ENCODE results near the gene SFTPA1.
"Not testable (repeated sequence)": the region's sequence is repeated elsewhere in the genome, so short reads cannot be mapped to it uniquely, and the experiment has no call there.

The SFTPA1 gene

DNA sequence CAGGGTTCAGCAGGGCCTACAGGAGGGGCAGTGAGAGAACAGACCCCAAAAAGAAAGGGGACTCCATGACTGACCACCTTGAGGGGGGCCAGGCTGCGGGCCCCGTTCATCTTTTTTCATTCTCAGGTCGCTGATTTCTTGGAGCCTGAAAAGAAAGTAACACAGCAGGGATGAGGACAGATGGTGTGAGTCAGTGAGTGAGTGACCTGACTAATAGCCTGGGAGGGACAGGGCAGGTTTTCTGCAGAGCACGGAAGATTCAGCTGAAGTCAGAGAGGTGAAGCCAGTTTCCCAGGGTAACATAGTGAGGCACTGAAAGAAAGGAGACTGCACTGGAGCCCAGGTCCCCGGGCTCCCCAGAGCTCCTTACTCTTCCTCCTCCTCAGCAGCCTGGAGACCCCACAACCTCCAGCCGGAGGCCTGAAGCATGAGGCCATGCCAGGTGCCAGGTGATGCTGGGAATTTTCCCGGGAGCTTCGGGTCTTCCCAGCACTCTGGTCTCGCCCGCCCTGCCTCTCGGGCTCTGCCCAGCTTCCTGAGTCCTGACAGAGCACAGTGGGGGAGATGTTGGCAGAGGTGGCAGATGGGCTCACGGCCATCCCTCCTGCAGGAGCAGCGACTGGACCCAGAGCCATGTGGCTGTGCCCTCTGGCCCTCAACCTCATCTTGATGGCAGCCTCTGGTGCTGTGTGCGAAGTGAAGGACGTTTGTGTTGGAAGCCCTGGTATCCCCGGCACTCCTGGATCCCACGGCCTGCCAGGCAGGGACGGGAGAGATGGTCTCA is 646 bp downstream of the SFTPA1 start:
- DNase-seq (ENCODE audit: low read depth), result not testable (repeated sequence)

DNA sequence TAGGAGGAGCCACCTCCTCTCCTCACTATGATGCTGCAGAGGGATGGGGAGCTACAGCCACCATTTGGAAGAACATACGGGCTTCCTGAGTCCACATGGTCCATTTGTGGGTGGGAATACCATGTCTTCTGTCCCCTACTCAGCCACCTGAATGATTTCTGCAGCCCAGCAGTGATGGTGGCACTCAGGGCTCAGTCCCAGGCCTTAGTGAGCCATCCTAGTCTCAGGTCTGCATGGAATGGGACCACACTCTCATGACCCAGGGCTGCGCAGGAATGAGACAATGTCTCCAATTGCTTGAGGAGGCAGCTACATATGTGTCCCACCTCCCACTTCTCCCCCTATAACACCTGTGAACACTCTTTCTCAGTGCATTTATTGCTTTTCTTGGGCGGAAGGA is 4.8 kb downstream of the SFTPA1 start:
- no peak for DNase-seq (ENCODE audit: low read depth)

DNA sequence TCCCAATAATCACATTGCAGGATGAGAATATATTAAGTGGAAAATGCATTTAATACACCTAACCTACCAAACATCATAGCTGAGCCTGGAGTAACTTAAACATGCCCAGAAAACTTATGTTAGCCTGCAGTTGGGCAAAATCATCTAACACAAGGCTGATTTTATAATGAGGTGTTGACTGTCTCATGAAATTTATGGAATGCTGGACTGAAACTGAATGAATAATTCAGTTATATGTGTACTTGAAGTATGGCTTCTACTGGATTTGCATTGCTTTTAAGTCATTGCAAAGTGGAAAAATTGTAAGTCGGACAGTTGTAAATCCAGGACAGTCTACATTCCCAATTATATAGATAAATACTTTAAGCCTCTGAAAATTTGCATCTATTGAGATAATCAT is 5.4 kb downstream of the SFTPA1 start:
- DNase-seq (ENCODE audit: low read depth), result no peak

DNA sequence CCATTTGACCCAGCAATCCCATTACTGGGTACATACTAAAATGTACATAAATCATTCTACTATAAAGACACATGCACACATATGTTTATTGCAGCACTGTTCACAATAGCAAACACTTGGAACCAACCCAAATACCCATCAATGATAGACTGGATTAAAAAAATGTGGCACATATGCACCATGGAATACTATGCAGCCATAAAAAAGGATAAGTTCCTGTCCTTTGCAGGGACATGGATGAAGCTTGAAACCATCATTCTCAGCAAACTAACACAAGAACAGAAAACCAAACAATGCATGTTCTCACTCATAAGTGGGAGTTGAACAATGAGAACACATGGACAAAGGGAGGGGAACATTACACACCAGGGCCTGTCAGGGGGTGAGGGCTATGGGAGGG is 12.9 kb downstream of the SFTPA1 start:
- DNase-seq (ENCODE audit: low read depth), result not testable (repeated sequence)

DNA sequence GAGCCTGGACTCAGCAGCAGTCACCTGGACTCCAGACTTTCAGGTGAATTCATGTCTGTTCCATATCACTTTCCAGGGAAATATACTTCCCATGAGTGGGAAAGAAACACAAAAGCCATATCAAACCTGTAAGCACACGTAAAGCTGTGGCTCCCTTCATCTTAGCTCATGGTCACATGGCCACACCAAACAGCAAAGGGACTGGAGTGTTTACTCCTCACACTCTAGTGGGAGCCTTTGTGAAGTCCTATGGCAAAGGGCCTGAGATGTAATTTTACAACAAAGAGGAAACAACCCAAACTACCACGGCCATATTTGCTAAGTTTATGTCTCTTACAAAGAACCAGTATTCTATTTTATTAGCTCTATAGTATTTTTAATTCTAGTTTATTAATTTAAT is 16.3 kb downstream of the SFTPA1 start:
- no peak for DNase-seq (ENCODE audit: low read depth)

DNA sequence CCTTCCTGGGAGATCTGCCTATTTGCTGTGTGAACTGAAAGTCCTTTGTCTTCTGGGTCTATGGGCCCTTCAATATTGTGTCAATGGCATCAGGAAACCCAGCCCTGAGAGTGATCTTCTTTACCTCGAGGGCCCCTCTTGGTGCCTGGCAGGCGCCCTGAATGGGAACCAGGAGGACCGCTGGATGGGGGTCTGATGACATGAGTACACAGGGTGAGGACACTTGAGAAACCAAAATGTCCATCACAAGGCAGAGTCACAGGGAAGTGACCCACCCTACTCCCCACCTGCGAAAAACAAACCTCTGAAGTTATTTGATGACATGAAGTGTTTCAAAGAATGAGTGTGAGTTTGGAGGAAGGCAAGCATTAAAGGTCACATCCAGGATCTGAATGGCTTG is 17.3 kb downstream of the SFTPA1 start:
- DNase-seq (ENCODE audit: low read depth), result no peak

DNA sequence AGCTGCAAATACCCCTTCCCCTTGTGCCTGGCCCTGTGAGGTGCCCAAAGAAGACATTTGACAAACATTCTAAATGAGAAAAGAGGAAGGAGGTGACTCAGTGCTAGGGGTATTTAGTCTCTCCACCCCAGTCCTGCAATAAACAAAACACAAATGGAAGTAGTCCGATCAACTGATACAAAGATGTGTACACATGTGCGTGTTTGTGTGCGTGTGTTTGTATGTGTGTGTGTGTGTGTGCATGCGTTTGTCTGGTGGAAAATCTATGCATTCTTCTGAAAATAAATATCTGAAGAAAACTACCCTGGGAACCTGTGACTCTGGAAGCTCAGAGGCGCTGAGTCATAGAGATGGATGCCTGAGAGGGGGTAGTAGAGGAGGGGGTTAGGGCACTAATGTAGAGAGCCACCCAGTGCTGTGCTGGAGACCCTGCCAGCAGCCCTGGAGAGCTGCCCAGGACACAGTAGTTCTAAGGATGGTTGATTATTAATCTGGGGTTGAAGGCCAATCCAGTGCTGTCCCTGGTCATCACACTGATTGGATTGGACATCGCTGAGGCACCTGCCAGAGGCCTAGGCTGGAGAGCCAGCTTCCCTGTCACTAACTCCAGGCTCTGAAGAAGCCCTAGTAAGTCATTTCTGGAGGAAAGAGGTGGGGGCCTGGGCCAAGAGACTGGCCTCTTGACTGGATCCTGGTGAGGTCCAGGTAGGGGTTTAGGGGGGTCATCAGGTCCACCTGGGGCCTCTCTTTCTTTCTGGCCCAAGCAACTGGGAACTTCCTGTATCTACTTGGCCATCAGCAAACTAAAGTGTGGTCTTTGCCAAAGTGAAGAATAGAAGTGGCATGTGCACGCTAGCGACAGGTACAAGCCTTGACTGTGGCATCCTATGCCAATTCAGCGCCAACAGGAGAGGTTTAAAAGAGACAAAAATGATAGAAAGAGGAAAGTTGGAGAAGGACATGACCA is 18.5 kb downstream of the SFTPA1 start:
- DNase-seq (ENCODE audit: low read depth), result no peak

DNA sequence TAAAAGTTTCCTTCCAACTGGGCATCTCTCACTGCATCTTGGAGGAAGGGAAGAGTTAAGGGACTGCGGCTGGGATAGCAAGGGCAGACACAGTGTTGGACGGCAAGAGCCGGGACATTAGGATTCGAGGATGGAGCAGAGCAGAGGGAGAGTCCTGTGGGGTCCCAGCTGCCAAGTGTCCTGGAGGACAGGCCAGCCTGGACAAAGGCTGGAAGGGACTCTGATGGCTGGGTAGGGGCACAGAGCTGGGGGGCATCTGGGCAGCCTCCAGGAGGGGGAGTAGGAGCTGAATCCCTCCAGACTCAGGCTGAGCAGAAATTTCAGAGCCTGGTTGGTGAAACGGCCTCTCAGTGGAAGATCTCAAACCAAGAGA is 19.2 kb downstream of the SFTPA1 start:
- no peak for DNase-seq (ENCODE audit: low read depth)

DNA sequence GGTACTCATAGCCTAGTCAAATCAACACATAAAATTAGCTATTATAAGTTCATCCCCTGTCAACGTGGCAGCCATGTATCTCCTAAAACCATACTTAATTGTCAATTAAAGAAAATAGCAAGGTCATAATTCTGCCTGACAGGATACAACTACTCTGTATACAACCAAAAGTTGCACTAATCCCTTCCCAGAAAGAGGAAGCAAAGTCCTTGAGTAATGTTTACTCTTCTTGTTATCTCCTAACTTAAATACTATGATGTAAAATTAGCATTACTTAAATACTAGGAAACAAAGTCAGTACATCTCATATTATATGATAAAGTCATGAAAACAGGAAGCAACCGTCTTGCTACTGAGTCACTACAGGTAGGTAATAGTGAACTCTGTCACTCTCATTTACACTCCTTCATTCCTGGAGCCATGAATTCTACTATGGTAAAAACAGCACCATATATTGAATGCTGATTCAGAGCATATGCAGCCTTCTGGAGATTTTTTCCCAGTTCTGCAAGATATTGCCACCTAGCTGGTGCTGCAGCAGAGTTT is 26.0 kb downstream of the SFTPA1 start:
- not testable (repeated sequence) for DNase-seq (ENCODE audit: low read depth)

DNA sequence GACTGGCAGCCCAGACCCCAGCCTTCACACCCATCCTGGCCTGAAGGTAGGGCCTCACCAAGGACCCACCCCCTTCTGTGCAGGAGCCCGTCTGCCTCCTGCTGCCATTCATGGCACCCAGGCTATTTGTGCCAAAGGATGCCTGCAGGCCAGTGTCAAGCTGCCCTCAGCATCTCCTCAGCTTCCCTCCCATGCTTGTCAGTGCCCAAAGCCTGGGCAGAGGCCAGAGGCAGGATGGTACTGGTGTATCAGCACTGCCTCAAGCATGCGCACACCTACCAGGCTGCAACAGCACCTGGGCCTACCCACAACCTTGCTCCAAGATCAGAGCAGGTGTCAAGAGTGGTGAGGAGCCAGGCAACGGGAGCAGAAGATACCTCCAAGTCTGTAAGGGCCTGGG is 27.6 kb downstream of the SFTPA1 start:
- DNase-seq (ENCODE audit: low read depth), result no peak

DNA sequence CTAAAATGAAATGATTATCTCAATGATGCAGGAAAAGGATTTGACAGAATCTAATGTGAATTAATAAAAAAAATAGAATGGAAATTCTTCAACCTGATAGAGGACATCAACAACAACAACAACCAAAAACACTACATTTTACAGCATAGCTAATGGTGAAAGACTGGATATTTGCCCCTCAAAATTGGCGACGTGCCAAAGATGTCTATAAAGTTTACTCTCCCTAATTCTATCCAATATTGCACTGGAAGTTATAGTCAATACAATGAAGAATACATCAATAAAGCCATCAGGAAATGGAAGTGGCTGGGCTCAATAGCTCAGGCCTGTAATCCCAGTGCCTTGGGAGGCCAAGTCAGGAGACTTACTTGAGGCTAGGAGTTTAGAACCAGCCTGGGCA is 42.0 kb downstream of the SFTPA1 start:
- DNase-seq (ENCODE audit: low read depth), result not testable (repeated sequence)

DNA sequence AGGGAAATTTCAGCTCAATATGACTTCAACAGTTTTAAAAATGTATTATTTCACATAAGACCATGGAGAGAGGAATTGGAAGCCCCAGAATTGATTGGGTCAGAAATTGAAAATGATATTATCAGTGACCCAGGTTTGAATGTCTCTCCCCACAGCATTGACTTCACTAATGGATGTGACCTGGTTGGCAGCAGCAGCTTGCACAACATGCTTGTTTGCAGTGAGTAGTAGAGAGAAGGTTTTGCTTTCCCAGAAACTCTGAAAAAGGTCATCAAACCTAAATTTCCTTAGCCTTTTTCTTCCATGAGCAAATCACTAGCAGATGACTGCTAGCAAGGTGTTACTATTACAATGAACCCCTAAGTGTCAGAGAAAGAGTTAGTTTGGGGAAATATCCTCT is 52.5 kb downstream of the SFTPA1 start:
- not testable (repeated sequence) for DNase-seq (ENCODE audit: low read depth)

DNA sequence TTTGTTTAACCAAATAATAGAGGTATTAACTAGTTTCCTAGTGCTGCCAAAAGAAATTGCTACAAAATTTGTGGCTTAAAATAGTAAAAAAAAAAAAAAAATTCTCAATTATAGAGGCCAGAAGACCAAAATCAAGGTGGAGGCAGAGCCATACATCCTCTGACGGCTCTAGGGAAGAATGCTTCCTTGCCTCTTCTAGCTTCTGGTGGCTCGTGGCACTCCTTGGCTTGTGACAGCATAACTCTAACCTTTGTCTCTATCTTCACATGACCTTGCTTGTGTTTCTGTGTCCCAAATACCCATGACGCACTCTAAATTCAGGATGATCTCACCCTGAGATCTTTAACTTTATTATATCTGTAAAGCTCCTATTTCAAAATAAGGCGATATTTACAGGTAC is 53.9 kb downstream of the SFTPA1 start:
- DNase-seq (ENCODE audit: low read depth), result not testable (repeated sequence)

Data from fibroblast of the conjunctiva (primary cell).